Liver (tissue), 3 donors: ENCODE data around the gene ZNF330.

Experiments
- EGR1 ChIP-seq, 2 donors: IDR thresholded peaks; 2 replicates each; pipeline ENCODE4 v1.6.1; 2016 to 2018; ENCODE audit warnings: antibody characterized with exemption in 2 of 2, low read depth in 2 of 2
- FOXA1 ChIP-seq: IDR thresholded peaks from 2 replicates; pipeline ENCODE4 v1.6.1; 2016; ENCODE audit warnings: antibody characterized with exemption
- GABPA ChIP-seq, 2 donors: IDR thresholded peaks in 1 of 2; conservative IDR thresholded peaks in 1 of 2; 2 replicates each; pipeline ENCODE4 v1.6.1; 2016; ENCODE audit warnings: antibody characterized with exemption in 2 of 2, mild to moderate bottlenecking in 1 of 2, moderate library complexity in 1 of 2
- TAF1 ChIP-seq: conservative IDR thresholded peaks from 2 replicates; pipeline ENCODE4 v1.6.1; 2016; ENCODE audit warnings: antibody characterized with exemption, mild to moderate bottlenecking
- TF ChIP-seq, protein P1 (sequence below): fragments of 150-350 bp; IDR thresholded peaks from 2 replicates; pipeline ENCODE4 v1.5.1; 2017; ENCODE audit warnings: improper control_type of control experiment, low read depth, low read length; ENCODE audit not compliant: missing input control
- TF ChIP-seq, protein P2 (sequence below): IDR thresholded peaks from 2 replicates; pipeline ENCODE4 v1.6.1; 2016; ENCODE audit warnings: antibody characterized with exemption, mild to moderate bottlenecking
- donor health status: healthy.
- donor health status: healthy.

DNA sequence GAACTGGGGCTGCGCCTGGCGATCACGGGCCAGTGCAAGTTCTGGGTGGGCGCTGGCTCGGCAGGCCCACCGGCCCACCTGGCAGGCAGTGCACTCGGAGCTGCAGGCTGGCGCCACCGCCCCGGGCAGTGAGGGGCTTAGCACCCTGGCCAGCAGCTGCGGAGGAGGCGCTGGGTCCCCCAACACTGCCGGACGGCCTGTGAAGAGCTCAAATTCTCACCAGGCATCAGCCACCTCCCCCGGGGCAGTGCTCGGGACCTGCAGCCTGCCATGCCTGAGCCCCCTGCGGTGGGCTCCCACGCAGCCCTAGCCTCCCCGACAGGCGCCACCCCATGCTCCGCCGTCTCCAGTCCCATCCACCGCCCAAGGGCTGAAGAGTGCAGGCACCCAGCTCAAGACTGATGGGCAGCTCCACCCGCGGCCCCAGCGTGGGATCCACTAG lies 7.1 kb upstream of the ZNF330 start:
- TF ChIP-seq EGR1 (IDR thresholded peaks at IDR 0.05; ENCODE audit: low read depth in 2 of 2) (no peak), FOXA1 (no peak), GABPA (IDR thresholded peaks at IDR 0.05 in 1 of 2, conservative IDR thresholded peaks at IDR 0.05 in 1 of 2) (no peak), TAF1 (no peak)
- TF ChIP-seq, protein P1, sequence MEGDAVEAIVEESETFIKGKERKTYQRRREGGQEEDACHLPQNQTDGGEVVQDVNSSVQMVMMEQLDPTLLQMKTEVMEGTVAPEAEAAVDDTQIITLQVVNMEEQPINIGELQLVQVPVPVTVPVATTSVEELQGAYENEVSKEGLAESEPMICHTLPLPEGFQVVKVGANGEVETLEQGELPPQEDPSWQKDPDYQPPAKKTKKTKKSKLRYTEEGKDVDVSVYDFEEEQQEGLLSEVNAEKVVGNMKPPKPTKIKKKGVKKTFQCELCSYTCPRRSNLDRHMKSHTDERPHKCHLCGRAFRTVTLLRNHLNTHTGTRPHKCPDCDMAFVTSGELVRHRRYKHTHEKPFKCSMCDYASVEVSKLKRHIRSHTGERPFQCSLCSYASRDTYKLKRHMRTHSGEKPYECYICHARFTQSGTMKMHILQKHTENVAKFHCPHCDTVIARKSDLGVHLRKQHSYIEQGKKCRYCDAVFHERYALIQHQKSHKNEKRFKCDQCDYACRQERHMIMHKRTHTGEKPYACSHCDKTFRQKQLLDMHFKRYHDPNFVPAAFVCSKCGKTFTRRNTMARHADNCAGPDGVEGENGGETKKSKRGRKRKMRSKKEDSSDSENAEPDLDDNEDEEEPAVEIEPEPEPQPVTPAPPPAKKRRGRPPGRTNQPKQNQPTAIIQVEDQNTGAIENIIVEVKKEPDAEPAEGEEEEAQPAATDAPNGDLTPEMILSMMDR, result no peak
- TF ChIP-seq, protein P2, sequence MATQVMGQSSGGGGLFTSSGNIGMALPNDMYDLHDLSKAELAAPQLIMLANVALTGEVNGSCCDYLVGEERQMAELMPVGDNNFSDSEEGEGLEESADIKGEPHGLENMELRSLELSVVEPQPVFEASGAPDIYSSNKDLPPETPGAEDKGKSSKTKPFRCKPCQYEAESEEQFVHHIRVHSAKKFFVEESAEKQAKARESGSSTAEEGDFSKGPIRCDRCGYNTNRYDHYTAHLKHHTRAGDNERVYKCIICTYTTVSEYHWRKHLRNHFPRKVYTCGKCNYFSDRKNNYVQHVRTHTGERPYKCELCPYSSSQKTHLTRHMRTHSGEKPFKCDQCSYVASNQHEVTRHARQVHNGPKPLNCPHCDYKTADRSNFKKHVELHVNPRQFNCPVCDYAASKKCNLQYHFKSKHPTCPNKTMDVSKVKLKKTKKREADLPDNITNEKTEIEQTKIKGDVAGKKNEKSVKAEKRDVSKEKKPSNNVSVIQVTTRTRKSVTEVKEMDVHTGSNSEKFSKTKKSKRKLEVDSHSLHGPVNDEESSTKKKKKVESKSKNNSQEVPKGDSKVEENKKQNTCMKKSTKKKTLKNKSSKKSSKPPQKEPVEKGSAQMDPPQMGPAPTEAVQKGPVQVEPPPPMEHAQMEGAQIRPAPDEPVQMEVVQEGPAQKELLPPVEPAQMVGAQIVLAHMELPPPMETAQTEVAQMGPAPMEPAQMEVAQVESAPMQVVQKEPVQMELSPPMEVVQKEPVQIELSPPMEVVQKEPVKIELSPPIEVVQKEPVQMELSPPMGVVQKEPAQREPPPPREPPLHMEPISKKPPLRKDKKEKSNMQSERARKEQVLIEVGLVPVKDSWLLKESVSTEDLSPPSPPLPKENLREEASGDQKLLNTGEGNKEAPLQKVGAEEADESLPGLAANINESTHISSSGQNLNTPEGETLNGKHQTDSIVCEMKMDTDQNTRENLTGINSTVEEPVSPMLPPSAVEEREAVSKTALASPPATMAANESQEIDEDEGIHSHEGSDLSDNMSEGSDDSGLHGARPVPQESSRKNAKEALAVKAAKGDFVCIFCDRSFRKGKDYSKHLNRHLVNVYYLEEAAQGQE, result no peak
